GM06990 (cell line): ENCODE results near the gene JAM3.

Experiments used
- DNase-seq: peaks from one replicate; pipeline ENCODE4 v3.0.0-alpha.2; 2011; ENCODE audit not compliant: insufficient read length; ENCODE audit errors: extremely low read depth
- H3K27me3 ChIP-seq: replicated peaks from 2 replicates; pipeline ENCODE4 v1.6.0; 2011; ENCODE audit warnings: low read length; ENCODE audit not compliant: control insufficient read depth, insufficient read depth
- H3K36me3 ChIP-seq: 2 replicates; pipeline ENCODE4 v1.5.1; 2011; ENCODE audit warnings: low read length; ENCODE audit not compliant: control insufficient read depth, insufficient read depth
- H3K4me3 ChIP-seq: replicated peaks from 2 replicates; pipeline ENCODE4 v1.5.1; 2011; ENCODE audit warnings: low read depth, mild to moderate bottlenecking, control low read depth, low read length
- TF ChIP-seq, protein P1 (sequence below): IDR thresholded peaks from 2 replicates; pipeline ENCODE4 v1.5.1; 2011; ENCODE audit warnings: low read length, control low read depth, mild to moderate bottlenecking, inconsistent platforms; ENCODE audit not compliant: insufficient read depth, poor library complexity, severe bottlenecking

The JAM3 gene

DNA sequence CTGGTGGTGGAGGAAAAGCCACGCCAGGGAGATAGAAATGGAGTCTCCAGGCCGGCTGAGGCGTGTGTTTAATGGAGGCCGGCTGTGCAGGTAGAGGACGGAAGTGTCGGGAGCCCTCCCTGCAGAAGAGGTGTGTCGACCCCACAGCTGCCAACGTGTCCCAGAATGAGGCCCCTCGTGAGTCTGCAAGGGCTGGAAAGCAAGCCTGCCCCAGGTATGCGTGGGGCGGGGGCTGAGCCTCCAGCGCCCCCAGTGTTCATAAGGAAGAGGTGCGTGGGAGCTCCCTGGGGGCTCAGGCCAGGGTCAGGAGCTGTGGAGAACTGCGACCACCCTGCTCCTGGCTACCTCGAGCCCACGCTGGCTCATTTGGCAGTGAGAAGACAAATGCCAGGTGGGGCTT, 38.0 kb upstream of the JAM3 start:
- Histone ChIP-seq H3K4me3 (no peak overlapping the region), H3K27me3 (peaks cover 2% of the 10 kb centered on the region), H3K36me3 (no peaks in the 10 kb centered on the region)
- TF ChIP-seq, protein P1, sequence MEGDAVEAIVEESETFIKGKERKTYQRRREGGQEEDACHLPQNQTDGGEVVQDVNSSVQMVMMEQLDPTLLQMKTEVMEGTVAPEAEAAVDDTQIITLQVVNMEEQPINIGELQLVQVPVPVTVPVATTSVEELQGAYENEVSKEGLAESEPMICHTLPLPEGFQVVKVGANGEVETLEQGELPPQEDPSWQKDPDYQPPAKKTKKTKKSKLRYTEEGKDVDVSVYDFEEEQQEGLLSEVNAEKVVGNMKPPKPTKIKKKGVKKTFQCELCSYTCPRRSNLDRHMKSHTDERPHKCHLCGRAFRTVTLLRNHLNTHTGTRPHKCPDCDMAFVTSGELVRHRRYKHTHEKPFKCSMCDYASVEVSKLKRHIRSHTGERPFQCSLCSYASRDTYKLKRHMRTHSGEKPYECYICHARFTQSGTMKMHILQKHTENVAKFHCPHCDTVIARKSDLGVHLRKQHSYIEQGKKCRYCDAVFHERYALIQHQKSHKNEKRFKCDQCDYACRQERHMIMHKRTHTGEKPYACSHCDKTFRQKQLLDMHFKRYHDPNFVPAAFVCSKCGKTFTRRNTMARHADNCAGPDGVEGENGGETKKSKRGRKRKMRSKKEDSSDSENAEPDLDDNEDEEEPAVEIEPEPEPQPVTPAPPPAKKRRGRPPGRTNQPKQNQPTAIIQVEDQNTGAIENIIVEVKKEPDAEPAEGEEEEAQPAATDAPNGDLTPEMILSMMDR, result peak; percentile 50
- no peak for DNase-seq

DNA sequence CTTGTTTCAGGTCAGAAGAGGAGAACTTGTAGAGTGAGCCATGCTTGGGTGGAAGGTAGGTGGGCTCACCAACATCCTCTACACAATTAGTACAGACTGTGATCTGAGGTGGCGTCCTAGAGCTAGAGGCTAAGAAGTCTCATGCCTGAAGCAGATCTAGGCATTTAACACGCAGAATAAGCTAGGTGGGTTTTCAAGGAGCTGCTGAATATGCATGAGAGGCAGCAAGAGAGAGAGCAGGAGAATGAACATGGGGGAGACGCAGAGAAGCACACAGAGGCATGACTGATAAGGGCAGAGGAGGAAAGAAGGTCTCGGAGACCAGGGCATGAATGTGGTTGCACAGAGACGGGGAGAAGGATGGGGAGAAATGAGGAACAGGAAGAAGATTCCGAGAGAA, 36.8 kb upstream of the JAM3 start:
- DNase-seq, result no peak
- peaks cover 2% of the 10 kb centered on the region for H3K27me3 ChIP-seq
- H3K36me3 ChIP-seq, result no peaks in the 10 kb centered on the region
- no peak overlapping the region for H3K4me3 ChIP-seq
- TF ChIP-seq, protein P1, result no peak

DNA sequence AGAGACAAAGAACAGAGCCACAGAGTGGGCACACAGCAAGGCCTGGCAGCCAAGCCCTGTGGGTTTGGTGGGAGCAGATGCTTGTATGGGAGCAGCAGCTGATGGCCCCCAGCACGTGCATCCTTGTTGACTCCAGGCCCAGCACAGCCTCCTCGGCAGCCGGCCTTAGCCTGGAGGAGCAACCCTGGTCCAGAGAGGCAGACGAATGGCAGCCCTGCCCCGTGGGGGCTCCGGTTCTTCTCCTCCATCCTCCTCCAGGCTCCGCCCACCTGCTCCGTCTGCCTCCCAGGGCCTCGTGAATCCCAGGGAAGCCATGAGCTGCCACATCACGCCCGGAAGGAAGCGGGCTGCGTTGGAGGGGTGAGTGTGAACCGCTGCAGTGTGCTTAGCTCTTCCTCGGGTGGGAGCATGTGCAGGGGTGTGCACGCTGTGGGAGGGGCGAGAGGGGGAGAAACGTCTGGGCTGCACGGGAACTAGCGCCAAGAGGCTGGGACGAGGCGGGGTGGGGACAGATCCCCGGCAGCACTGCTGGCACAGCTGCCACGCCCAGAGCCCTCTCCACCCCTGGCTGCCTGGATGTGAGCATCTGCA, 36.3 kb upstream of the JAM3 start:
- Histone ChIP-seq H3K4me3 (no peak overlapping the region), H3K27me3 (peaks cover 2% of the 10 kb centered on the region), H3K36me3 (no peaks in the 10 kb centered on the region)
- no peak for DNase-seq
- TF ChIP-seq, protein P1, result no peak

DNA sequence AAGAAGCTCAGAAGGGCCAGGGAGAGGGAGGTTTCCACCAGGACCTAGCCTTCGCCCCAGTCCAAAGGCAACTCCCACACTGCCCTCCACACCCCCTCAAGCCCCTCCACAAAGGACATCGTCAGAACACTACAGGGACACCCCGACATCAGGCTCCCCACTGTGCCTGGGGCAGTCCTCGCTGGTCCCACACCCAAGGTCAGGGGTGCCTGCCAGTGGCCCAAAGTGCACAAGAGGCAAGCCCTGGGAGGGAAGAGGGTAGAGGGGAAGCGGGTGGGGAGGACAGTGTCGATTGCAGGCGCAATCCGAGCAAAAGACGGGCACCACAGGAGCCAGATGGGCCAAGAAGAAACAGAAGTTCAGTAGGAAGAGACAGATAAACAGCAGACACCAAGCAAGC, 35.6 kb upstream of the JAM3 start:
- no peak for DNase-seq
- peaks cover 2% of the 10 kb centered on the region for H3K27me3 ChIP-seq
- TF ChIP-seq, protein P1, result no peak
- no peaks in the 10 kb centered on the region for H3K36me3 ChIP-seq
- no peak overlapping the region for H3K4me3 ChIP-seq

DNA sequence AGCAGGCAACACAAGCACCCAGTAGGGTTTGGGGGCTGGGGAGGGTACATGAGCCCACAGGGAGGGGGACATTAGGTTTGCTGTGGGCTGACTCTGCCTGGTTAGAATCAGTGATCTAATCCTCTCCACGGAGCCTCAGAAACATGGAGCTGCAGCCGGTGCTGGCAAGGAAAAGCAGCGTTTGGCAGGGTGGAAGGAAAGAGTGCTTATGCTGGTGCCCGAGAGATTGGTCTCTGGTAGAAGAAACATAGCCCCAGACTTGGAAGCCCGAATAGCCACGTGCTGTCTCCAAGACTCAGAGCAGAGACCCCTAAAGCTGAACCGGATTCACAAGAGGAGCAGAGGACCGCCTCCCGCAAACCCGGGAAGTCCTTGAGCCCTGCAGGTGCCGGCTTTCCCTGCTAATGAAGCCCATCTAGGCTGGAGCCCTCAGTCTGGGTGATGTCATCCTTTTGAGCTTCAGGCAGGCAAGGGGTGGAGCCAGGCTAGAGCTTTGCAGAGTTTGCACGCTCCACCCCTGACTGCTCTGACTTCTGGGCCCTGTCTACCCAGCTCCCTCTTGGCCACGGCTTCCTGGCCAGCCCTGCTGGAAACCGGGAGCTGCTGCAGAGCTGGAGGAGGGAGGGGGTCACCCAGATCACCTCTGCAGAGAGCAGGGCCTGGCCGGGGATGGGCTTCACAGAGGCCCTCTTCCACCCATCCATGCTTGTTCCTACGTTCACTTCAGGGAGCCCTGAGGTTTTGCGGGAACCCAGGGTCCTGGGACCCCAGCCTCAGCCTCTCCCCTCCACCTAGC, 35.0 kb upstream of the JAM3 start:
- no peak overlapping the region for H3K4me3 ChIP-seq
- TF ChIP-seq, protein P1, result no peak
- H3K27me3 ChIP-seq, result peaks cover 2% of the 10 kb centered on the region
- no peaks in the 10 kb centered on the region for H3K36me3 ChIP-seq
- DNase-seq, result no peak
